ENCODE data around the gene ATP8A1. TPM values are rescaled to one million over a fixed set of nuclear protein-coding genes. Genes with fewer than 3 reads are reported as not detected.
"Not testable (repeated sequence)": the region's sequence is repeated elsewhere in the genome, so short reads cannot be mapped to it uniquely, and the experiment has no call there.

The ATP8A1 gene
- total RNA-seq, result 10 to 100 TPM; 37.2 to 38.5 TPM

DNA sequence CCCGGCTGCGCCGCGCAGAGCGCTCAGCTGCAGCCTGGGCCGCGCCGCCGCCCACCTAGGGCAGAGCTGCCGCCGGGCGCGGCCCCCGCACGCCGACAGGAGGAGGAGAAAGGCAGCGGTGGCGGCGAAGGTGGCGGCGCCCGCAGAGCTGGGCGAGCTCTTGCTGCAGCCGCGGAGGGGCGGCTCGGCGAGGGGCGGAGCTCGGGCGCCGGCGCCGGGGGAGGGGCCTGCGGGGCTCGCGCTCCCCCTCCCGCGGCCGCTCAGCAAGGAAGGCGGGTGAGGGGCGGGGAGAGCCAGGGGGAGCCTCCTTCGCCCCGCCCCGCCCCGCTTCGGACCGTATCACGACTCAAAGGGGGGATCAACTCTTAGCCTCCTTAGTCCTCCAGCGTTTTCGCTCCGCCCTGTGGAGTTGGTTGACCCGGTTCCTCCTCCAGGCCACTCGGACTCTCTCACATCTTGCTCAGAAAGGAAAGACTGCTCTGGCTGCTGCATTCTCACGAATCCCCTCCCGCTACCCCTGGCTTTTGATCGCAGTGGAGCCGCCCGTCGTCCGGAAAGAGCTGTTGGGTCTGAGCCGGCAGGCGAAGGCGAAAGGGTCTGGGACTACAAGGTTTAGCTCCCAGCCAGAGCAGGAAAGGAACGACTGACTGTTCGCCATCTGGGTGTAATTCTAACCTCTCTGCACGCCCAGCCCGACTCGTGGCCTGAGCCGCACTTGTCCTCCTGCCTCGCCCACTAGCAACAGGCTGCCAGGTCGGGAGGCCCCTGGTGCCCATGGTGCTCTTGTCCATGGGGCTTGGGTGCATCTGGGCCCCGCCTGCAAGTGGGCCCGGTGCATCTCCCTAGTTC lies at the start of gene ATP8A1:
ATP8A1 (minus strand) TSS at position 162 of the 849 bp plus-strand sequence. CDS start 232 bp downstream, outside the sequence.
- POLR2A ChIA-PET, result interaction anchor here (0.6 to 3.5 kb wide), 15 partner anchors 10 to 111 kb away, joined by 3 to 62 read pairs (median 9); no protein-coding TSS in a partner anchor
- Mint-ChIP-seq H3K4me3 (peak within 1 kb of the TSS; percentile 95), H3K4me1 (ENCODE audit: low read depth) (peaks cover 36% of the 10 kb centered on the region), H3K9me3 (ENCODE audit: insufficient read depth) (peaks cover 6% of the 10 kb centered on the region), H3K36me3 (ENCODE audit: low read depth) (peaks cover 32% of the 10 kb centered on the region), H3K27me3 (ENCODE audit: low read depth) (peaks cover 2% of the 10 kb centered on the region), H3K27ac (peak within 1 kb of the TSS; percentile 100)
- DNase-seq, result peak; percentile 94
- CTCF ChIA-PET, result interaction anchor here (0.6 to 2.9 kb wide), 18 partner anchors 8 to 94 kb away, joined by 3 to 26 read pairs (median 4); no protein-coding TSS in a partner anchor
- ATAC-seq, result peak; percentile 89

DNA sequence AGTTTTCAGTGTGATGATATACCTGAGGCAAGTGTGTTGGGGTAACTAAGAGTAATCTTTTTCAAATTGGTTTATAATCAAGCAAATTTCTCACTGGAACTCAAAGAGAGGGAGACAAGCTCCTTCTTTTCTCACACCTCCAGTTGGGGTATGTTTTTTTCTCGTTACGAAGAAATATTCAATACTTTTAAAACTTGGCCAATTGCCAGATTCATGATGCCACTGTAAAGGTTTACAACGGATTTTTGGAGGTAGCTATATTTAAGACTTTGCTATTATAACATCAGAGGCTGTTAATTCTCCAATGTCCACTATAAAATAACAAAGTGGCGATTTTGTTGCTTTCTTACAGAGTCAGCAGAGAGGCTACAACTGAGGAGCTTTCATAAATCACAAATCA lies 49.2 kb upstream of the ATP8A1 start:
- Mint-ChIP-seq H3K27me3 (ENCODE audit: low read depth) (no peaks in the 10 kb centered on the region), H3K4me3 (no peak overlapping the region)

DNA sequence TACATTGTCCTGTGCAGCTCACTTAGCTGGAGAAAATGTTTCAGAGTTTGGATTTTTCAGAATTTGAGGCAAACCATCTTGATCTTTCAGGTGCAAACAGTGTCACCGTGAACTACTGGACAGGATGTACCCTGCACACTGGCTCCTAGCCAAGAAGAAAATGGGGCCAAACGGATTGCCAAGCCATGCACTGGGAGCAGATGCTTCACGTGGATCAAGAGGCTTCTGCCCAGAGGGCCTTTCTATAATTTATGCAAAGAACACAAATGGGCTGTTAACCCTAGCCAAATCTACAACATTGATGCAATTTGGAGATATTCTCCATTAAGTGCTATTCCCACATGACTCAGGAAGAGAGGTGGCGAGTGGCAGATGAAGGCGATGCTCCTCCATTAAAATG lies 46.9 kb upstream of the ATP8A1 start:
- CTCF ChIA-PET, result no interaction called here
- DNase-seq (no peak), ATAC-seq (no peak)
- H3K4me1 Mint-ChIP-seq (ENCODE audit: low read depth), result no peaks in the 10 kb centered on the region
- no peak overlapping the region for H3K27ac Mint-ChIP-seq
- H3K9me3 Mint-ChIP-seq (ENCODE audit: insufficient read depth), result peaks cover 1% of the 10 kb centered on the region
- no peaks in the 10 kb centered on the region for H3K27me3 Mint-ChIP-seq (ENCODE audit: low read depth)
- H3K4me3 Mint-ChIP-seq, result no peak overlapping the region
- POLR2A ChIA-PET, result no interaction called here
- no peaks in the 10 kb centered on the region for H3K36me3 Mint-ChIP-seq (ENCODE audit: low read depth)

More for the DNA sequence above, 49.2 kb upstream of the ATP8A1 start:
- ChIA-PET CTCF (no interaction called here), POLR2A (no interaction called here)
- Mint-ChIP-seq H3K9me3 (ENCODE audit: insufficient read depth) (no peaks in the 10 kb centered on the region), H3K4me1 (ENCODE audit: low read depth) (peaks cover 2% of the 10 kb centered on the region), H3K36me3 (ENCODE audit: low read depth) (no peaks in the 10 kb centered on the region), H3K27ac (no peak overlapping the region)
- ATAC-seq (no peak), DNase-seq (no peak)

DNA sequence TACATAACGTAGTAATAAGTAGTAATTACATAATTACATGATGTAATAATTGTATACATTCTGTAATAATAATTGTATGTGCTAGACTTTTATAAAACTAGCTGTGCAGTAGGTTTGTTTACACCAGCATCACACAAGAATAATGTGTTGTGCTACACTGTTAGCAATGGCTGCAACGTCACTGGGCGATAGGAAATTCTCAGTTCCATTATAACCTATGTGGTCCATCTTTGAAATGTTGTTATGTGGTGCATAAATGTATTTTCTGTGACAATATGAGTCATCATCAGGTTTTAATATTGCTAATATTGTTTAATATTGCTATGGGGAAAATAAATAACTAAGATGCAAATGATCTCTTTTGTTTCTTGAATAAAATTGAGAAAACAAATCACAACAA lies 46.0 kb upstream of the ATP8A1 start:
- H3K9me3 Mint-ChIP-seq (ENCODE audit: insufficient read depth), result peaks cover 7% of the 10 kb centered on the region
- DNase-seq (no peak), ATAC-seq (no peak)
- POLR2A ChIA-PET, result no interaction called here
- CTCF ChIA-PET, result interaction anchor here (1.3 kb wide), 1 partner anchor 31 kb away, joined by 3 read pairs; no protein-coding TSS in a partner anchor
- H3K36me3 Mint-ChIP-seq (ENCODE audit: low read depth), result no peaks in the 10 kb centered on the region
- H3K27me3 Mint-ChIP-seq (ENCODE audit: low read depth), result no peaks in the 10 kb centered on the region
- H3K4me1 Mint-ChIP-seq (ENCODE audit: low read depth), result no peaks in the 10 kb centered on the region
- H3K27ac Mint-ChIP-seq, result no peak overlapping the region
- H3K4me3 Mint-ChIP-seq, result no peak overlapping the region

DNA sequence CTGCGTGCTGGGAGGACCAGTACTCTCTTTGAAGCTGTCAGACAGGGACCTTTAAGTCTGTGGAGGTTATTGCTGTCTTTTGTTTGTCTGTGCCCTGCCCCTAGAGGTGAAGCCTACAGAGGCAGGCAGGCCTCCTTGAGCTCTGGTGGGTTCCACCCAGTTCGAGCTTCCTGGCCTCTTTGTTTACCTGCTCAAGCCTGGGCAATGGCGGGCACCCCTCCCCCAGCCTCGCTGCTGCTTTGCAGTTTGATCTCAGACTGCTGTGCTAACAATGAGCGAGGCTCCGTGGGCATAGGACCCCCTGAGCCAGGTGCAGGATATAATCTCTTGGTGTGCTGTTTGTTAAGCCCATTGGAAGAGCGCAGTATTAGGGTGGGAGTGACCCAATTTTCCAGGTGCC lies 44.9 kb upstream of the ATP8A1 start:
- DNase-seq; H3K27ac Mint-ChIP-seq; H3K4me1 Mint-ChIP-seq (ENCODE audit: low read depth); ATAC-seq; POLR2A ChIA-PET; H3K9me3 Mint-ChIP-seq (ENCODE audit: insufficient read depth); H3K27me3 Mint-ChIP-seq (ENCODE audit: low read depth); H3K36me3 Mint-ChIP-seq (ENCODE audit: low read depth); H3K4me3 Mint-ChIP-seq: not testable (repeated sequence)
- CTCF ChIA-PET, result interaction anchor here (1.3 kb wide), 1 partner anchor 30 kb away, joined by 3 read pairs; no protein-coding TSS in a partner anchor

DNA sequence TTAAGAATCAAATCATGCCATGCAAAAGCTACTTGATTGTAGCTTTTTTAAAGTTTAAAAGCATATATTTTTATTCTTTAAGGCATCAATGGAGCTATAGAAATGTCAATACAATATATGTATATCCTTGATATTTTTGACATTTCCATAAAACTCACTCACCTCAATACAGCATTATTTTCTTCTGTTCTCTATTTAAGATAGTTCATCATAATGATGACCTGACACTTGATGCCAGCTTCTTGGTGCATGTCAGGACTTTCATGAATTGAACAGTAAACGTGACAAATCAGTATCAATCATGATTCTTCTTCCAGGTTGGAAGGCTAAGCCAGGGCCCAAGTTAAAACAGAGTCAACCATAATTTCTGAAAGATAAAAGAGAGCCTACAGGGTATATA lies 33.6 kb upstream of the ATP8A1 start:
- H3K4me1 Mint-ChIP-seq (ENCODE audit: low read depth), result no peaks in the 10 kb centered on the region
- no peak overlapping the region for H3K27ac Mint-ChIP-seq
- CTCF ChIA-PET, result interaction anchor here (1.4 kb wide), 1 partner anchor 18 kb away, joined by 4 read pairs; no protein-coding TSS in a partner anchor
- DNase-seq, result no peak
- POLR2A ChIA-PET, result no interaction called here
- H3K36me3 Mint-ChIP-seq (ENCODE audit: low read depth), result no peaks in the 10 kb centered on the region
- no peaks in the 10 kb centered on the region for H3K27me3 Mint-ChIP-seq (ENCODE audit: low read depth)
- H3K9me3 Mint-ChIP-seq (ENCODE audit: insufficient read depth), result no peaks in the 10 kb centered on the region
- ATAC-seq, result no peak
- no peak overlapping the region for H3K4me3 Mint-ChIP-seq

DNA sequence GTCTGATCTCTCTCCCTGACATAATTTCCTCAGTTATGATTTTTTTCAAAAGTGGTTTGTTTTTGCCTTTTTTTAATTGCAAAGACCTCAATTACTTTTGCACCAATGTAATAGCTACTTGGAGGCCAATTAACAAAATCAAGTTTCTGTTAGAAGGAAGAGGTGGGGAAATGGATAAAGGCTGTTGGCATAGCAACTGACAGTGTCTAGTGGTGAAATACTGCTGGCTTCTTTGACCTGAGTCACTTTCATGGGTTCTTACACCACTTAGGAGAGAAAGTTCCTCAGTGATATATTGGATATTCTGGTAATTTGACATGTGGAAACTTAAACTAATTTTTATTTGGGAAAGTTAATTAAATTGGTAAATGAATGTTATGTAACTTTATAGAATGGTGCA lies 26.5 kb upstream of the ATP8A1 start:
- no peak overlapping the region for H3K27ac Mint-ChIP-seq
- peaks cover 4% of the 10 kb centered on the region for H3K27me3 Mint-ChIP-seq (ENCODE audit: low read depth)
- peaks cover 17% of the 10 kb centered on the region for H3K4me1 Mint-ChIP-seq (ENCODE audit: low read depth)
- H3K4me3 Mint-ChIP-seq, result no peak overlapping the region
- H3K9me3 Mint-ChIP-seq (ENCODE audit: insufficient read depth), result peaks cover 21% of the 10 kb centered on the region
- DNase-seq, result no peak
- H3K36me3 Mint-ChIP-seq (ENCODE audit: low read depth), result peaks cover 12% of the 10 kb centered on the region
- ChIA-PET POLR2A (interaction anchor here (1.0 kb wide), 1 partner anchor 11 kb away, joined by 5 read pairs; no protein-coding TSS in a partner anchor), CTCF (no interaction called here)
- no peak for ATAC-seq

DNA sequence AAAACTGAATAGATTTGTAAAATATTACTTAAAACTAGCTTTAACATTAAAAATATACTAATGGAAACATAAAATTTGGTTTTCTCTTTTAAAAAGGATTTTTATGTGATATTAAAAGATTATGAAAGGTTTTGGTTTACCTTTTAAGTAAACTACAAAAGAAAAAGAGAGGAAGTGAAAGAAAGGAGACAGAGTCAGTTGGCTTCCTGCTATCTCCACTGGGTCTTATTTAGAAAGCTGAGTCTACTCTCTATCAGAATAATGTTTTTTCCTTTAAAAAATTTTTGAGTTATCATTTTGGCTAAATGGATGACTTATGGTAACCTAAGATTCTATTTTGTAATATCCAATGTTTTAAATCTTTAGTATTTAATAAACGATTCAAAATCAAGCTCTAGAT lies 21.6 kb upstream of the ATP8A1 start:
- Mint-ChIP-seq H3K4me3 (no peak overlapping the region), H3K27ac (no peak overlapping the region), H3K4me1 (ENCODE audit: low read depth) (peaks cover 39% of the 10 kb centered on the region), H3K27me3 (ENCODE audit: low read depth) (no peaks in the 10 kb centered on the region), H3K9me3 (ENCODE audit: insufficient read depth) (peaks cover 30% of the 10 kb centered on the region), H3K36me3 (ENCODE audit: low read depth) (peaks cover 30% of the 10 kb centered on the region)
- ChIA-PET CTCF (interaction anchor here (1.4 to 3.0 kb wide), 4 partner anchors 8 to 68 kb away, joined by 3 to 21 read pairs (median 3); partner anchors contain the start of gene ATP8A1), POLR2A (interaction anchor here (0.8 to 2.8 kb wide), 2 partner anchors 22 to 38 kb away, joined by 3 to 19 read pairs; partner anchors contain the start of gene ATP8A1)
- no peak for ATAC-seq
- DNase-seq, result no peak

DNA sequence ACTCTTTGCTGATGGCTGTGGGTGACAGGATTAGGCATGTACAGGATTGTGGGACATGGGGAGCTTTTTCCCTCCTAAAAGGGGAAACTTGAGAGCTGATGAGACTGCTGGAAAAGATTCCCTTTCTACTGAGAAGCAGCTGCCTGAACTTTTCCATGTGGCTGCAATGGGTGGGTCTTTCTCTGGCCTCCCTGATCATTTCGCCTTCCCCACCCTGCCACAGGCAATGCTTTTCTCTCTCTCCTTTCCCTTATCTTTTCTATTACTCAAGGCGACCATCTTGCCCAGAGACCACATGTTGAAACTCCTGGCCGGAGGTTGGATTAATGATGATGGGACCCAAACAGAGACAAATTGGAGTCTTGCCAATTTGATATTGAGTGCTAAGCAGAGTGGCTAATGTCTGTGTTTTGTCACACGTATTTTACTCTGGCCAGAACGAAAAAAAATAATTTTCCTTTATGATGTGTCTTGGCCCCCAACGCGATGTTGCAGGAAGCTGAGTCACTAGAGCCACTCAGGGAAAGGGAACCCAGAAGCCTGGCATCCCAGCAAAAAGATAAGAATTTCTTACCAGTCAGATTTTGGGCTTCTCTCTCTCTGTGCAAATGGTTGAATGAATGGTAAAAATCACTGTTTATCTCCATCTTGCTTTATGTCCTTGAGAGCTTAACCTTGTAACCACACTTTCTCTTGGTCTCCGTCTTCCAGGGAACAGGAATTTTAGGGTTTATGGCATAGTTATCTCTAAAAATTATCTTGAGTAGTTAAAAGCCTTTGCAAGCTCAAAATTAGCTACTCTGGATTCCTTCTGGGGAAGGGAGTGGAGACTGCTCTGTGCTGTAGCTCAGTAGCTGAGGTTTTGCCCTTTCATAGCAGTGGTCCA lies 19.4 kb upstream of the ATP8A1 start:
- no peak for DNase-seq
- CTCF ChIA-PET, result interaction anchor here (1.2 kb wide), 1 partner anchor 20 kb away, joined by 5 read pairs; the partner anchor contains the start of gene ATP8A1
- H3K27me3 Mint-ChIP-seq (ENCODE audit: low read depth), result no peaks in the 10 kb centered on the region
- no peak for ATAC-seq
- H3K9me3 Mint-ChIP-seq (ENCODE audit: insufficient read depth), result peaks cover 30% of the 10 kb centered on the region
- peaks cover 27% of the 10 kb centered on the region for H3K36me3 Mint-ChIP-seq (ENCODE audit: low read depth)
- peak overlapping the region; percentile 22 for H3K27ac Mint-ChIP-seq
- H3K4me3 Mint-ChIP-seq, result no peak overlapping the region
- peaks cover 58% of the 10 kb centered on the region for H3K4me1 Mint-ChIP-seq (ENCODE audit: low read depth)
- POLR2A ChIA-PET, result interaction anchor here (3.5 kb wide), 1 partner anchor 19 kb away, joined by 22 read pairs; the partner anchor contains the start of gene ATP8A1

DNA sequence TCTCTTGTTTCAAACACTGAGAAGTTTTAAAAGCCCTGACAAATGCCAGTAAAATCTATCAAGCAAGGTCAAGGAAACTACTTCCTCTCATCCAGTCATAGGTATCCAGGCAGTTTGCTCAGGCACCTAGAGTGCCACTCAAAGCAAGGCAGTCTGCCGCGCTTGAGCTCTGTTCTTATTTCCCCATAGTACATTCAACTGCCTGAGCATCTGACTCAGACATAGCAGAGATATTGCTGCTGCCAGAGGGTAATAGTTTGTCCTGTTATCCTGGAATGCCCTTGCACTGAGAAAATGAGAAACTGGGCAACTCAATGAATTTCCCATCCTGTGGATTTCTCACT lies 16.1 kb upstream of the ATP8A1 start:
- peak overlapping the region; percentile 97 for H3K27ac Mint-ChIP-seq
- ChIA-PET CTCF (interaction anchor here (0.9 to 2.2 kb wide), 7 partner anchors 7 to 145 kb away, joined by 3 to 19 read pairs (median 3); partner anchors contain the start of gene ATP8A1), POLR2A (interaction anchor here (1.2 to 2.2 kb wide), 4 partner anchors 10 to 45 kb away, joined by 3 to 58 read pairs (median 6); partner anchors contain the start of gene ATP8A1)
- H3K4me3 Mint-ChIP-seq, result peak overlapping the region; percentile 72
- peaks cover 28% of the 10 kb centered on the region for H3K36me3 Mint-ChIP-seq (ENCODE audit: low read depth)
- H3K4me1 Mint-ChIP-seq (ENCODE audit: low read depth), result peaks cover 61% of the 10 kb centered on the region
- H3K9me3 Mint-ChIP-seq (ENCODE audit: insufficient read depth), result peaks cover 12% of the 10 kb centered on the region
- H3K27me3 Mint-ChIP-seq (ENCODE audit: low read depth), result no peaks in the 10 kb centered on the region
- ATAC-seq (peak; percentile 47), DNase-seq (peak; percentile 51)

DNA sequence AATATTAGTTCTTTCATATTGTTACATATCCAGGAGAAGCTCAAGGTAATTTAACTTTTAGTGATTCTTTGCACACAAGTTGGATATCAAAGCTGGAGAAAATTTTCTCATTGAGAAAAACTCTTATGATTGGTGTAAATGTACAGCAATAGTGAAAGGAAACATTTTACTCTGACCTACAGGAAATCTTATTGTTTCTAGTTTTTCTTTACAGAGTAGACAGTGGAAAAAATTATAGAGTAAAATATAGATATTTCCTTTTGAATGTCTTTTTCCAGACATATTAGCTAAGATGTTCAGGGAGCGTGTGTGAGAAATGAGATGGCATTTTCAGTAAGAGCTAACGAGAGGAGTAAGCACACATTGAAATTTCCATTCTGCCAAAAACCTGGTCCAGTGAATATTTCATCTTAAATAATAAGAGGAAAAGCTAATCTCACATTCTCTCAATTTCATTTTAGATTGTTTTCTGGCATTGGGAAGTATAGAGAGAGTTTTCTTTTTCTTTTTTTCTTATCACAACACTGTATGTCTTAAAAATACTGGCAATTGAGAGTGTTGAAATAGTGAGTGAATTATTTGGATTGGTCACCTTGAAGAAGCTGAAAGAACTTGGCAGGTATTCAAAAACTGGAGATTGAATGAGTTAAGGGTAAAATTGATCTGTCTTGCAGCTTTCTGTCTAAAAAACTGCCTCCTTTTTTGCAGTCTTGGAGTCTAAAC lies 15.6 kb upstream of the ATP8A1 start:
- peak overlapping the region; percentile 97 for H3K27ac Mint-ChIP-seq
- no peak for DNase-seq
- H3K36me3 Mint-ChIP-seq (ENCODE audit: low read depth), result peaks cover 27% of the 10 kb centered on the region
- H3K4me1 Mint-ChIP-seq (ENCODE audit: low read depth), result peaks cover 58% of the 10 kb centered on the region
- H3K27me3 Mint-ChIP-seq (ENCODE audit: low read depth), result no peaks in the 10 kb centered on the region
- CTCF ChIA-PET, result interaction anchor here (0.6 to 2.2 kb wide), 12 partner anchors 8 to 145 kb away, joined by 3 to 19 read pairs (median 3); partner anchors contain the start of gene ATP8A1
- POLR2A ChIA-PET, result interaction anchor here (0.9 to 2.2 kb wide), 5 partner anchors 11 to 44 kb away, joined by 3 to 58 read pairs (median 5); partner anchors contain the start of gene ATP8A1
- peak; percentile 25 for ATAC-seq
- H3K9me3 Mint-ChIP-seq (ENCODE audit: insufficient read depth), result peaks cover 12% of the 10 kb centered on the region
- peak overlapping the region; percentile 72 for H3K4me3 Mint-ChIP-seq

All from activated CD8-positive, alpha-beta T cell treated with anti-CD3 and anti-CD28 coated beads, Interleukin-2, amount 10 ng/mL, durations not matched to agents 7 days and 5 days (primary cell).